Effector memory CD8-positive, alpha-beta T cell (primary cell): ENCODE measurements around the gene NCOR2.
A peak's percentile ranks its signal among the peaks of the same experiment; 100 is the strongest.
"Not testable (repeated sequence)": the region's sequence is repeated elsewhere in the genome, so short reads cannot be mapped to it uniquely, and the experiment has no call there.

Experiments used
- ATAC-seq: fragments of 150-1000 bp; cut with Tn5 transposase; replicated peaks from 2 replicates; pipeline ENCODE4 v1.10.0; 2021; ENCODE audit warnings: mild to moderate bottlenecking, moderate library complexity
- DNase-seq, 3 experiments: peaks; one replicate each; pipeline ENCODE4 v3.0.0; 2021
- H3K27ac Mint-ChIP-seq, 2 donors: one replicate each; pipeline ENCODE4 v1.8.0; 2022; ENCODE audit warnings: mild to moderate bottlenecking in 2 of 2, mixed read lengths in 2 of 2, moderate library complexity in 2 of 2
- H3K27me3 Mint-ChIP-seq, 2 donors: one replicate each; pipeline ENCODE4 v1.8.0; 2022; ENCODE audit warnings: mixed read lengths in 2 of 2
- H3K36me3 Mint-ChIP-seq: one replicate; pipeline ENCODE4 v1.8.0; 2022; ENCODE audit warnings: mild to moderate bottlenecking, moderate library complexity, mixed read lengths; ENCODE audit not compliant: insufficient read depth
- H3K4me1 Mint-ChIP-seq, 2 donors: one replicate each; pipeline ENCODE4 v1.8.0; 2022; ENCODE audit warnings: low read depth in 2 of 2, mixed read lengths in 2 of 2
- H3K4me3 Mint-ChIP-seq, 2 donors: one replicate each; pipeline ENCODE4 v1.8.0; 2022; ENCODE audit warnings: mild to moderate bottlenecking in 2 of 2, mixed read lengths in 2 of 2, moderate library complexity in 2 of 2
- H3K9me3 Mint-ChIP-seq, 2 donors: one replicate each; pipeline ENCODE4 v1.8.0; 2022; ENCODE audit warnings: mixed read lengths in 2 of 2

NCOR2 gene

GRCh38 chr12:124593176-124593575 lies 25.8 kb upstream of the NCOR2 start:
- no peak for DNase-seq
- Mint-ChIP-seq H3K36me3 (no peaks in the 10 kb centered on the region), H3K4me1 (peaks cover 2 to 10% of the 10 kb centered on the region in 2 donors), H3K4me3 (no peak overlapping the region), H3K9me3 (peaks cover 0 to 2% of the 10 kb centered on the region in 2 donors), H3K27me3 (peaks cover 31 to 45% of the 10 kb centered on the region in 2 donors), H3K27ac (no peak overlapping the region)
- no peak for ATAC-seq

- Mint-ChIP-seq H3K4me3 (no peak overlapping the region), H3K27me3 (peaks cover 31 to 45% of the 10 kb centered on the region in 2 donors), H3K27ac (peak overlapping the region in 1 of 2 donors; percentile 7), H3K9me3 (peaks cover 0 to 2% of the 10 kb centered on the region in 2 donors), H3K4me1 (peaks cover 2 to 10% of the 10 kb centered on the region in 2 donors), H3K36me3 (no peaks in the 10 kb centered on the region)
- no peak for ATAC-seq
- DNase-seq: no peak
Measured at GRCh38 chr12:124592481-124593160, 25.2 kb upstream of the NCOR2 start.

GRCh38 chr12:124592050-124592449 lies 24.6 kb upstream of the NCOR2 start:
- Mint-ChIP-seq H3K36me3 (no peaks in the 10 kb centered on the region), H3K27ac (no peak overlapping the region), H3K27me3 (peaks cover 31 to 45% of the 10 kb centered on the region in 2 donors), H3K4me3 (no peak overlapping the region), H3K4me1 (peaks cover 2 to 10% of the 10 kb centered on the region in 2 donors), H3K9me3 (peaks cover 0 to 2% of the 10 kb centered on the region in 2 donors)
- DNase-seq (no peak), ATAC-seq (no peak)

GRCh38 chr12:124590447-124590846 lies 23.0 kb upstream of the NCOR2 start:
- Mint-ChIP-seq H3K27ac (no peak overlapping the region), H3K4me3 (no peak overlapping the region), H3K27me3 (peaks cover 31 to 34% of the 10 kb centered on the region in 2 donors), H3K4me1 (peaks cover 2 to 10% of the 10 kb centered on the region in 2 donors), H3K36me3 (no peaks in the 10 kb centered on the region), H3K9me3 (peaks cover 0 to 2% of the 10 kb centered on the region in 2 donors)
- DNase-seq (no peak), ATAC-seq (no peak)

GRCh38 chr12:124588751-124589267 lies 21.4 kb upstream of the NCOR2 start:
- no peak for DNase-seq
- Mint-ChIP-seq H3K9me3 (peaks cover 0 to 2% of the 10 kb centered on the region in 2 donors), H3K27ac (no peak overlapping the region), H3K27me3 (peaks cover 18% of the 10 kb centered on the region in 2 donors), H3K36me3 (no peaks in the 10 kb centered on the region), H3K4me3 (no peak overlapping the region), H3K4me1 (peaks cover 2 to 10% of the 10 kb centered on the region in 2 donors)
- ATAC-seq: no peak

- DNase-seq: no peak
- Mint-ChIP-seq H3K36me3 (no peaks in the 10 kb centered on the region), H3K4me3 (no peak overlapping the region), H3K4me1 (peaks cover 2 to 10% of the 10 kb centered on the region in 2 donors), H3K27ac (no peak overlapping the region), H3K27me3 (peaks cover 11 to 12% of the 10 kb centered on the region in 2 donors), H3K9me3 (peaks cover 0 to 2% of the 10 kb centered on the region in 2 donors)
- ATAC-seq: no peak
Measured at GRCh38 chr12:124588018-124588634, 20.7 kb upstream of the NCOR2 start.

GRCh38 chr12:124586756-124587155 lies 19.3 kb upstream of the NCOR2 start:
- no peak overlapping the region for H3K4me3 Mint-ChIP-seq
- H3K36me3 Mint-ChIP-seq: no peaks in the 10 kb centered on the region
- H3K9me3 Mint-ChIP-seq: peaks cover 0 to 2% of the 10 kb centered on the region in 2 donors
- H3K4me1 Mint-ChIP-seq: peaks cover 2 to 10% of the 10 kb centered on the region in 2 donors
- DNase-seq (no peak), ATAC-seq (no peak)
- H3K27ac Mint-ChIP-seq: no peak overlapping the region
- peaks cover 0 to 6% of the 10 kb centered on the region in 2 donors for H3K27me3 Mint-ChIP-seq

GRCh38 chr12:124584494-124584893 lies 17.1 kb upstream of the NCOR2 start:
- H3K9me3 Mint-ChIP-seq, H3K36me3 Mint-ChIP-seq, H3K4me3 Mint-ChIP-seq, DNase-seq, H3K27ac Mint-ChIP-seq, ATAC-seq, H3K27me3 Mint-ChIP-seq, H3K4me1 Mint-ChIP-seq: not testable (repeated sequence)

GRCh38 chr12:124583854-124584253 lies 16.4 kb upstream of the NCOR2 start:
- Mint-ChIP-seq H3K36me3 (no peaks in the 10 kb centered on the region), H3K27ac (no peak overlapping the region), H3K27me3 (peaks cover 0 to 16% of the 10 kb centered on the region in 2 donors), H3K4me1 (peaks cover under 1 to 3% of the 10 kb centered on the region in 2 donors), H3K9me3 (peaks cover 2 to 7% of the 10 kb centered on the region in 2 donors), H3K4me3 (no peak overlapping the region)
- ATAC-seq (no peak), DNase-seq (no peak)

- H3K4me1 Mint-ChIP-seq: no peaks in the 10 kb centered on the region
- no peaks in the 10 kb centered on the region for H3K36me3 Mint-ChIP-seq
- H3K27ac Mint-ChIP-seq: no peak overlapping the region
- no peak for DNase-seq
- no peak for ATAC-seq
- H3K9me3 Mint-ChIP-seq: peaks cover 2 to 7% of the 10 kb centered on the region in 2 donors
- no peak overlapping the region for H3K4me3 Mint-ChIP-seq
- peaks cover 7 to 27% of the 10 kb centered on the region in 2 donors for H3K27me3 Mint-ChIP-seq
Measured at GRCh38 chr12:124582108-124582424, 14.7 kb upstream of the NCOR2 start.

GRCh38 chr12:124581307-124582107 lies 14.1 kb upstream of the NCOR2 start:
- peaks cover 7 to 32% of the 10 kb centered on the region in 2 donors for H3K27me3 Mint-ChIP-seq
- no peak overlapping the region for H3K27ac Mint-ChIP-seq
- ATAC-seq (no peak), DNase-seq (no peak)
- H3K36me3 Mint-ChIP-seq: no peaks in the 10 kb centered on the region
- H3K4me1 Mint-ChIP-seq: no peaks in the 10 kb centered on the region
- H3K4me3 Mint-ChIP-seq: no peak overlapping the region
- peaks cover 2 to 7% of the 10 kb centered on the region in 2 donors for H3K9me3 Mint-ChIP-seq

- DNase-seq: no peak
- no peak for ATAC-seq
- Mint-ChIP-seq H3K9me3 (peaks cover 2 to 7% of the 10 kb centered on the region in 2 donors), H3K36me3 (no peaks in the 10 kb centered on the region), H3K27me3 (peaks cover 7 to 32% of the 10 kb centered on the region in 2 donors), H3K27ac (no peak overlapping the region), H3K4me1 (no peaks in the 10 kb centered on the region), H3K4me3 (no peak overlapping the region)
Measured at GRCh38 chr12:124579921-124580517, 12.6 kb upstream of the NCOR2 start.

GRCh38 chr12:124578854-124579253 lies 11.4 kb upstream of the NCOR2 start:
- Mint-ChIP-seq H3K27me3 (peaks cover 7 to 32% of the 10 kb centered on the region in 2 donors), H3K4me3 (no peak overlapping the region), H3K9me3 (peaks cover 2 to 7% of the 10 kb centered on the region in 2 donors), H3K4me1 (no peaks in the 10 kb centered on the region), H3K36me3 (no peaks in the 10 kb centered on the region), H3K27ac (no peak overlapping the region)
- no peak for ATAC-seq
- DNase-seq: no peak
